GM04504 (cell line): ENCODE results near the gene ZC3H18.

Source experiments
- DNase-seq: peaks from one replicate; pipeline ENCODE4 v3.0.0-alpha.2; 2012; ENCODE audit warnings: low read depth

ZC3H18 gene

DNA sequence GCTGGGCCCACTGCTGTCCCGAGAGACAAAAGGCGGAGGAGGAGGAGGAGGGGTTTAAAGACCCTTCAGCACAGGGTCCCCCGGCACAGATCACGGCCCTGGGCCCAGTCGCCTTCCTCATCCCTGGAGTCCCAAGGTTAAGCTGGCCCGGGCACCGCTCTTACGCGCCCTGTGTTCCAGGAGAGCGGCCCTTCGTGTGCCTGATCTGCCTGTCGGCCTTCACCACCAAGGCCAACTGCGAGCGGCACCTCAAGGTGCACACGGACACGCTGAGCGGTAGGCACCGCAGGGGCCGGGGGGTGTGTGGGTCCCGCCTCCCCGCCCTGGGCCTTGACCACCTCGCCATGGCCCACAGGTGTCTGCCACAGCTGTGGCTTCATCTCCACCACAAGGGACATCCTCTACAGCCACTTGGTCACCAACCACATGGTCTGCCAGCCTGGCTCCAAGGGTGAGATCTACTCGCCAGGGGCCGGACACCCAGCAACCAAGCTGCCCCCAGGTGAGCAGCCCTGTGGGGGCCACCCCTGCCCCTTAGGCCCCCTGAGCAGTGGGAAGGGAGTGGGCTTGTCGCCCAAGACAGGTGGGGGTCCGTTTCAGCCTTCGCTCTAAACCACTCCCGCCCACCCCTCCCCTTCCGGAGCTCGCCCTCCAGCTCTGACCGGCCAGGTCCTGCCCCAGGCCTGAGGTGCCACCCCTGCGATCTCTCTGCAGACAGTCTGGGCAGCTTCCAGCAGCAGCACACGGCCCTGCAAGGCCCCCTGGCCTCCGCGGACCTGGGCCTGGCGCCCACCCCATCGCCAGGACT is 37.6 kb upstream of the ZC3H18 start:
- DNase-seq: no peak

DNA sequence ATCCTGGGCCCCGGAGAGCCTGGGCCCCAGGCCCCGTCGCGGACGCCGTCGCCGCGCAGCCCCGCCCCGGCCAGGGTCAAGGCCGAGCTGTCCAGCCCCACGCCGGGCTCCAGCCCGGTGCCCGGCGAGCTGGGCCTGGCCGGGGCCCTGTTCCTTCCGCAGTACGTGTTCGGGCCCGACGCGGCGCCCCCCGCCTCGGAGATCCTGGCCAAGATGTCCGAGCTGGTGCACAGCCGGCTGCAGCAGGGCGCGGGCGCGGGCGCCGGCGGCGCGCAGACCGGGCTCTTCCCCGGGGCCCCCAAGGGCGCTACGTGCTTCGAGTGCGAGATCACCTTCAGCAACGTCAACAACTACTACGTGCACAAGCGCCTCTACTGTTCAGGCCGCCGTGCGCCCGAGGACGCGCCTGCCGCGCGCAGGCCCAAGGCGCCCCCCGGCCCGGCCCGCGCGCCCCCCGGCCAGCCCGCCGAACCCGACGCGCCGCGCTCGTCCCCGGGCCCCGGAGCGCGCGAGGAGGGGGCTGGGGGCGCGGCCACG is 36.8 kb upstream of the ZC3H18 start:
- no peak for DNase-seq

DNA sequence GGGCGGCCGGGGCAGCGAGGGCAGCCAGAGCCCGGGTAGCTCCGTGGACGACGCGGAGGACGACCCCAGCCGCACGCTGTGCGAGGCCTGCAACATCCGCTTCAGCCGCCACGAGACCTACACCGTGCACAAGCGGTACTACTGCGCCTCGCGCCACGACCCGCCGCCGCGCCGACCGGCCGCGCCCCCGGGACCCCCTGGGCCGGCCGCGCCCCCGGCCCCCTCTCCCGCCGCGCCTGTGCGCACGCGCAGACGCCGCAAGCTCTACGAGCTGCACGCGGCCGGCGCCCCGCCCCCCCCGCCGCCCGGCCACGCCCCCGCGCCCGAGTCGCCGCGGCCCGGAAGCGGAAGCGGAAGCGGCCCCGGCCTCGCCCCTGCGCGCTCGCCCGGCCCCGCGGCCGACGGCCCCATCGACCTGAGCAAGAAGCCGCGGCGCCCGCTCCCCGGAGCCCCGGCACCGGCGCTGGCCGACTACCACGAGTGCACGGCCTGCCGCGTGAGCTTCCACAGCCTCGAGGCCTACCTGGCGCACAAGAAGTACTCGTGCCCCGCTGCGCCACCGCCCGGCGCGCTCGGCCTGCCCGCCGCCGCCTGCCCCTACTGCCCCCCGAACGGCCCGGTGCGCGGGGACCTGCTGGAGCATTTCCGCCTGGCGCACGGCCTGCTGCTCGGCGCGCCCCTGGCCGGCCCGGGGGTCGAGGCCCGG is 36.1 kb upstream of the ZC3H18 start:
- no peak for DNase-seq

DNA sequence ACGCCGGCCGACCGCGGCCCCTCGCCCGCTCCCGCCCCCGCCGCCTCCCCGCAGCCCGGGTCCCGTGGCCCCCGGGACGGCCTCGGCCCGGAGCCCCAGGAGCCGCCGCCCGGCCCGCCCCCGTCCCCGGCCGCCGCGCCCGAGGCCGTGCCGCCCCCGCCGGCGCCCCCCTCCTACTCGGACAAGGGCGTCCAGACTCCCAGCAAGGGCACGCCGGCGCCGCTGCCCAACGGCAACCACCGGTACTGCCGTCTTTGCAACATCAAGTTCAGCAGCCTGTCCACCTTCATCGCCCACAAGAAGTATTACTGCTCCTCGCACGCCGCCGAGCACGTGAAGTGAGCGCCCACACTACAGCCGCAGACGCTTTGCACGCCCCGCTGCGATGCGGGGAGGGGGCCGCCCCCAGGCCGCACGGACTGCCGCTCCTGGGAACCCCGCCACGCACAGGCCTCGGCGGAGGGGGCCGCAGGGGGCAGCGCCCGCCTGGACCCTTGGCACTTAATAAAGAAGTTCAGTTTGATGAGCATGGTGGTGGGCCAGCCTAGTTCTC is 35.5 kb upstream of the ZC3H18 start:
- DNase-seq: no peak

DNA sequence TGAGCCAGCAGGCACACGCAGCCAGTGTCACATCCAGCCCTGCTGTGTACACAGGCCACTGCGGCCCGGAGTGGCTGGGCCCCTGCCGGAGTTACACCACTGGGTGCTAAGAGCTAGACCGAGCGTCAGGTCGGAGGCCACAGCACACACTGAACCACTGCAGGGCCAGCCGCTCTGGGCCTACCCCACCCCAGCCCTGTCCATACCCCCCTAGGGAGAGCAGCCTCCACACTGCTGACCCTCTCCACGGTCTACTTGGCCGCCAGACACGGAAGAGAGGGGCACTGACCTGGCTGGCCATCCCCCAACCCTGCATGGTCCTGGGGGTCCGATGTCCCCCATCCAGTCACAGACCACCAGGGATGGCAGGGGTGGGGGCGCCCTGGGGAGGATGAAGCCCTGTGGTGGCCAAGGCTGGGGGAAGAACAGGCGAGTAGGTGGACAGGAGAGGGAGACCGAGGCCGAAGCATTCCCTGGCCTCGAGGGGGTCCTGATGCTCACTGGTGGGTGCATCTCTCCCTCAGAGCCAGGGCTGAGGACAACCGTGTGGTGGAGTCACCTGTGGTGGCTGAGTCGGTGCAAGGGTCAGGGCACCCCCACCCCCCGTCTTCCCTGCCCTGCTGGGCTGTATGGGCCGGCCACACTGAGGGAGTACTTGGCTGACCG is 34.9 kb upstream of the ZC3H18 start:
- DNase-seq: no peak

DNA sequence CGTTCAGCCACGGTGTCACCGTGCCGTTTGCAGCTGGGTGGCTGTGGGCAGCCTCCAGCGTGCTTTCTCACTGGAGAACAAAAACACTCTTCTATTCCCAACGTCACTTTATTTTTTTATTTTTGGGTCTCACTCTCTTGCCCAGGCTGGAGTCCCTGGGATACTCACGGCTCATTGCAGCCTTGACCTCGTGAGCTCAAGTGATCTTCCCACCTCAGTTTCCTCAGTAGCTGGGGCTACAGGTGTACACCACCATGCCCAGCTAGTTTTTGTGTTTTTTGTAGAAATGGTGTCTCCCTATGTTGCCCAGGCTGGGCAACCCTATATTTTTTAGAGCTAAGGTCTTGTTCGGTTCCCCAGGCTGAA is 34.4 kb upstream of the ZC3H18 start:
- no peak for DNase-seq

DNA sequence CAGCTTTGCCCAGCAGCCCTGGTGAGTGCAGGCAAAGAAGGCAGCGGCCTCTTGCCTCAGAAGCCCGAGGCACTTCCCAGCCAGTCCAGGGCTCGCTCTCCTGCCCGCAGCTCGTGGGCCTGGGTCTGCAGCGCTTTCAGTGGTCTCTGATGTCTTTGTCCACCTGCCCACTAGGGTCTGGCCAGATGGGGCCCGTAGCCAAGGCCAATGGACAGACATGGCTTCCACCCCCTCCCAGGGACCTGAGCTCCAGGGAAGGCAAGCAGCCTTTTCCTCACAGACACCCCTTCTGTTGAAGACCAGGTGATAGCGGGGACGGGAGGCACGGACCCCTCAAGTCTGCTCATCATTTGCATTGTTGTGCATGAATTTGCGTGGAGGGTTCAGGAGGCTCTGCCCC is 33.7 kb upstream of the ZC3H18 start:
- DNase-seq: no peak

DNA sequence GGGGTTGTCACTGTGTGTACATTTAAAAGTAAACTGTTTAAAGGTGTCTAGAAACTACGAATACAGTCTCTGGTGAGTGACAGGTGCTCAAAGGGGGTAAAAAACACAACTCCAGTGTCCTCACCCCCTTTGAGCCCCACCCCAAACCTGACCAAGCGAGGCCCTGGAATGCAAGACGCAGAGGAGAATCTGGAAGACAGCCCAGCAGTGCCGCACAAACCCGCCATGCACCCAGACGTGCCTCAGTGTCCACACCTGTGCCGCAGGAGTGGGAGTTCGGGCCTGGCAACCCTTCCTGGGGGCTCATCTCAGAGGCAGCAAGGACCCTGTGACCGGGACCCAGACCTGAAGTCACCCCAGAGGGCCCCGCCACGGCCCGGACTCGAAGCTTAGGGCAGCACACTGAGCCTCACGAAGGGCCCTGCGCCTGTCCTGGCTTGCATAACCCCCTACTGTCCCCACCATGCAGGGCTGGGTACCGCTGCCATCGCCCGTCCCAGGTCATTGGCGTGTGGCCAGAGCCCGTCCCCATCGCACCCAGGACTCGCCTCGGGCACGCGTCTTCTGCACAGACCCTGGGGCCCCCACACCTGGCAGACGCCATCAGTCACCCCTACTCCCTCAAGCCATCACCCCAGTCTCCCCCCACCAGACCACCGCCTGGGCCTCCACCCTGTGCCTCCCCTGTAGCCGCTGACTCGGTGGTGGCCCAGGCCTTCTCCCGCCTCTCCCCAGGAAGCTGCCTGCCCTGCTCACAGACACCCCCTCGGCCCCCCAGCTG is 33.0 kb upstream of the ZC3H18 start:
- no peak for DNase-seq

DNA sequence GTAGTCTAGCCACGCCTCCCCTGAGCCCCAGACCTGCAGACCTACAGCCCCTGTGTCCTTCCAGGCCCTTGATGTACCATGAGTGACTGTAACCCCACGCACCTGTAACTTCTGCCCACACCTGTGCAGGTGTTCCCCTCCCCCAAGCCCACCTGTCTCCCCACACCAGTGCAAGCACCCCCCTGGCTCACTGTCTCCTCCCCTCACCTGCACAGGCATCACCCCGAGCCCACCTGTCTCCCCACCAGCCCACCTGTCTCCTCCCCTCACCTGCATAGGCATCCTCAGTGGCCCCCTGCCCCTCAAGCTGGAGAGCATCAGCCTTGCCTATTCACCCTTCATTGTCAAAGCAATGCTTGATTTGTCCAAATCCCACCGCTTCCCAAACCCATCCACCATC is 32.3 kb upstream of the ZC3H18 start:
- DNase-seq: no peak

DNA sequence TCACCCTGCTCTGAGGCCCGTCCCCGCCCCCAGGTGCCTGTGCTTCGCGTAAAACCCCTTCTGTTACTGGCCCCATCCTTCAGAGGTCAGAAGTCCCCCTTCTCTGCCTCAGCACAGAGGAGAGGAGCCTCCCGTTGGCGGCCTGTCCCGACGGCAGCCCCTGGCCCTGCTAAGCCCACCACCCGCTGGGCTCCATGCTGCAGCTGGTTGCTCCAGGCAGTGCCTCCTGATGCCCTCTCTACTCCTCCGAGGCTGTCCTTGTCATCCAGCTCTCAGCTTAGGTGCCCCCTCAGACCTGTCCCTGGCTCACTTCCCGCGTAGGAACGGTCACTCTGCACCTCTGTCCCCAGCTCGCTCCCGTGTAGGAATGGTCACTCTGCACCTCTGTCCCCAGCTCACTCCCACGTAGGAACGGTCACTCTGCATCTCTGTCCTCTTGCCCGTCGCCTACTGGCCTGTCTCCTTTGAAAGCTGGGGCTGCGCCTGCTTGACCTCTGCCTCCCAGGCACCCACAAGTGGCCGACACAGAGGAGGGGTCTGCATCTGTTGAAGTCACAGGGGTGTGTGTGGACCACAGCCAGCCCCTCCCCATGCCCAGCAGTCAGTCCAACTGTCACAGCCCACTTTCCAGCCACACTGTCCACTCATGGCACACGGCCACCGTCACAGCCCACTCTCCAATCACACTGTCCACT is 31.7 kb upstream of the ZC3H18 start:
- no peak for DNase-seq

DNA sequence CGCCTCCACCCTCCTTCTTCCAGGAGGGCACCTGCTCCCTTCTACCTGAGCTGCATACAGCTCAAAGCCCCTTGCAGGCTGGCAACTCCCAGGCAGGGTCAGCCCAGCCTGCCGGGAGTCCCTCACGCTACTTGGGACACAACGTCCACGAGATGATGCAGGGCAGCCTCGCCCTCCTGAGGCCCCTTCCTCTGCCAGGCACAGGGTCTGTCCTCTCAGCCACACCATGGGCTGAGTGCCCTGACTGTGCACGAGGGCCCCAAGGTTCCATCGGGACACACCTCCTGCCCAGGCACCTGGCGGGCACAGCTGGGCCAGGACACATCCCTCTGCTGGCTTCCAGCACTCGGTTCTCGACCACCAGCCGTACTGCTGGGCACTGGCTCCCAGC is 30.9 kb upstream of the ZC3H18 start:
- DNase-seq: no peak

DNA sequence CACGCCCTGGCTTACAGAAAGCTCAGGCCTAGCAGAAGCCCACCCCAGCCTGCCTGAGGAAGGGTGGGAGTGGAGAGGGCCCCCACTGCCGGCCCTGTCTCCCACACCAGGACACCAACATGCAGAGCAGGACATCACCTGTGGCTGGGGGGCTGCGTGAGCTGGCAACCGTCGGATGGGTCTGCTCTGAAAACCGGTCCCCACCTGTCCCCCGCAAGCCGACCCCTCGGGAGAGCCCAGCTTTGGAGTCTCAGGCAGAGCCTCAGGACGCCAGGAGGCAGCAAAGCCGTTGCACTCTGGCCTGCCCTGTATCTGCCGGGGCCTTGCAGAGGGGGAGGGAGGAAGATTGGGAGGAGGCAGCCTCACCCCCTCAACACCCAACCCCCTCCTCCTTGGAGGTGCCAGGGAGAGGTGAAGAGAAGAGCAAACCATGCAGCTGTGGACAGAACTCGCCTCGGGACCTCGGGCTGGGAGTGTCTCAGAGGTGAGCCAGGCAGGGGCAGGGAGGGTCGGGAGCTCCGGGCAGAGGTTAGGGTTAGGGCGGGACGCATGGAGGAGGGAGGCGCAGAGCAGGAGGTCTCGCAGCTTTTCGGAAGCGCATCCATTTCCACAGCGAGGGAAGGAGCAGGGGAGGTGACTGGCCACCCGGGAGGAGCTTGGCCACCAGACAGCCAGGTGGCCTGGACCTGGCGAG is 30.4 kb upstream of the ZC3H18 start:
- DNase-seq: no peak

DNA sequence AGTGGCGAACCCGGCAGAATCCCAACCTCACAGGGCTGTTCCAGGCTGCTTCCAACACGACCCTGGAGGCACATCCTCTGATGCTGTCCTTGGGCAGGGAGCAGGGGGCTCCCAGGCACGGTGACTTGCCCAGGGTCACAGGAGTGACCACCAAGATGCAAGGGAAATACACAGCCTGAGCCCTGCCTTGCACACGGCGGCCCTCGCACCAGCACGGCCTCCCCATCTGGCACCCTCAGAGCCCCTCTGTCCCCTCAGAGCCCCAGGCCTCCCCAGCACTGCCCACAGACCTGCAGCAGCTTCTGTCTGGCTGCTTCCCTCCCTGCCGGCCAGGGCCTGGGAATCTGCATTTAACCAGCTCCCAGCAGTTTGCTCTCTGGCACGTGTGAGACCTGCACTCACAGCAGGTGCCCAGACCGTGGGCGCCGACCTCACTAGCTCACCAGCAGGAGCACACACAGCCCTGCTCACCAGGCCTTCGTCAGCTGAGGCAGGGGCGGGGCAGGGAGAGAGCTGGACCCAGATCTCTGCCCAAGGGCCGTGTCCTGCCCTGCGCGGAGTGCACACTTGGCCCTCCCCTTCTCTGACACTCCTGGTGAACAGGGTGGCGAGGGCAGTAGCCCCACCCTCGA is 29.7 kb upstream of the ZC3H18 start:
- no peak for DNase-seq

DNA sequence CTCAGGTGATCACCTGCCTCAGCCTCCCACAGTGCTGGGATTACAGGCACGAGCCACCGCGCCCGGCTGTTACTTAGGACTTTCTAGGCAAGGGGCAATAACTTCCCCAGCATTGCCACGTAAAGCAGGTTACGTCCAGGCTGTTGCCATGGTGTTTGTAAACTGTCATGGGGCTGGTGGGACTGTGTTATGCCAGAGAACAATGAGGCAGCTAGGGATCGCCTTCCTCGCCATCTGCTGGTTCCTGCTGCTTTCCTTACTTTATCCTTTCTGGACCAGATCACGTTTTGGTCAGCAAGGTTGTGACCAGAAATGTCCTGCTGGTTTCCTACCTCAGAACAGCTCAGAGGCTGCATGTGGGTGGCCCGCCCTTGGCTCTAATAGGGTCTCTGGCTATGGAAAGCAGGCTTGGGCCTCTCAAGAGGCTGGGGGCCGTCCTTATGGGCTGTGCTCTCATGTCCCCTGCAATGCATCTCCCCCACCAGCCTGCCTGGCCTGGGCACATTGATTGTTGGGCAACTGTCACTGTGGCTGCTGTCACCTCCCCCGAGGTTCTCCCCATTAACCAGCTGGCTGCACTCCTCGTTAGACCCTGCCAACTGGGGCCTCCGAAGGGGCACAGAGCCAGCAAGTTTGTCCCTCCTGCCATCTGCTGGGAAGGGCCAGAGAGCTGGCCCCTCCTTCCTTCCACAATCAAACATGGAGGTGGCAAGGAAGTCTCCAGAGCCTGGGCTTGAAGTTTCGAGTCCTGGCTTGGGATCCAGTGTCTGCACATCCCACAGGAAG is 28.2 kb upstream of the ZC3H18 start:
- DNase-seq: no peak

DNA sequence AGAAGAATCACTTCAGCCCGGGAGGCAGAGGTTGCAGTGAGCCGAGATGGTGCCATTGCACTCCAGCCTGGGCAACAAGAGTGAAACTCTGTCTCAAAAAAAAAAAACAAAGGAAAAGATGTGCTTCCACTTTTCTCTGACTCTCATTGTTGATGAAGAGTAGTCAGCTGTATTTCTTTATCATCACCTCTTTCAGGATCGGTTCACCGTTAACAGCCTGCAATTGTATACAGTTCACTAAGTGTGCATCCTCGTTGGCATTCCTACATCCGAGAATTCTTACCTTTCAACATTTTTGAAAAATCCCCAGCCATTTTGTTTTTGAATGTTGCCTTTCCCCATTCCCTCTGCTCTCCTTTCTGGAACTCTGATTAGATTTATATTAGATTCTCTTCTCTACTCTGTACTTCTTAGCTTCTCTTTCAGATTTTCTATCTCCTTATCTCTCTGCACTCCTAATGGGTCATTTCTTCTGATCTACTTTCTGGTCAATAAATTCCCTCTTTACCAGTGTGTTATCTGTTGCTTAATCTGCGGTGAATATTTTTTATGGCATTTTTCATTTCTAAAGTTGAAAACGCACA is 26.9 kb upstream of the ZC3H18 start:
- no peak for DNase-seq

DNA sequence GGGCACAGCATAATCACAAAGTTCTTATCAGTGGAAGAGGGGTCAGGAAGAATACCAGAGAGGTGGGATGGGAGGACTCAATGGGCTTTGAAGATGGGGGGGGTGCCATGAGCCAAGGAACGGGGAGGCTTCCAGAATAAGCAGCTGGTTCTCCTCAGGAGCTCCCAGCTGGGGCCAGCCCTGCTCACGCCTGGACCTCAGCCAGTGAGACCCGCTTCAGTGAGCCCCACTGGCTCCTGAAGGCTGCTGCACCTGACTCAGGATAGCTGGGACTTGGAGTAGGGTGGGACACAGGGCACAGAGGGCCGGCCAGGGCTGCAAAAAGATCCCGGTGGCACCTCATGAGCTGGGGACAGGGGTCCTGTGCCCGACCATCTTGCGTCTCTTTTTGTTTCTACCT is 24.4 kb upstream of the ZC3H18 start:
- no peak for DNase-seq

DNA sequence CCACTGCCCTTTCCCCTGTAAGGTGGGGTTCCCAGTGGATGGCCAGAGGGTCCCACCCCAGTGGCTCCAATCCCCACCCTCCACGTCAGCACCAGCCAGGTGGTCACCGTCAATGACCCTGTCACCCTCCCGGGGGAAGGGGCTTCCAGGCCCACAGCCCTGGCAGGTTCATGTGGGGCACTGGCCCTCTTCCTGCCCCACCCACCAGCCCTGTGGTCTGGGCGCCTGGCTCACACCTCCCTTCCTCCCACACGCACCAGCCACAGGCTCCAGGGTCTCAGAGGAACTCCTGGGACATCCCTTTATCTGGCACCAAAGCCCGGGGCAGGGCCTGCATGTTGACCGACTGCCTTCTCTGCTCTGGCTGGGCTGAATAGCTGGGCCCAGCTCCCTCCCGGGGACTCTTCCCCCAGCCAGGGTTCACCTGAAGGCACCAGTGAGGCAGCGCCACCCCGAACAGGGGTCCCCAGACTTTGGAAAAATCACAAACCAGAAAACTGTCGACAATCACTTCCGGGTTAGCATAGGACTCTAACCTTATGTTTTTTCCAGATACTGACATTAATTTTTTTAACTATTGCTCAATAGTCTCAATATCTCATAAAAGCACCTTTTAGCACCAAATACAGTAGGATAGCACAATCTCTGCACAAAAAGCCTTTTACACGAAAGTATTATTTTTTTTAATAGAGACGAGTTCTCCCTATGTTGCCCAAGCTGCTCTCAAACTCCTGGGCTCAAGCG is 21.9 kb upstream of the ZC3H18 start:
- DNase-seq: no peak

DNA sequence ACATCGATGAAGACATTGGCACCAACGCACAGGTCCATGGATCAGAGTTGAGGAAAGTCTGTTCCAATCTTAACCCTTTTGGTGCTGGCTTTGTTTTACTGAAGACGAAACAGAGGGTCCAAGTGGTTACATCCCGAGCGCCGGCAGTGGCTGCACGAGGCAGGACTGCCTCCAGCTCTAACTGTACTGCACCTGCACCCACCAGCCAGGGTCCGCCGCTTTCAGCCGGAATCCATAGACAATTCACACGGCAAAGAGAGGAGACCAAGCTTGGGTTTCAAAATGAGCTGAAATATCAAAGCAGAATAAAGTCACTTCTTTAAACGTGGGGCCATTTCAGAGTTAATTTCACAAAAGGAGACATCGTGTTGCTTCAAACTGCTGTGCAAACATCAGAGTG is 21.2 kb upstream of the ZC3H18 start:
- DNase-seq: no peak
